Measurements from ENCODE around the gene RAPGEFL1. TPM values are rescaled to one million over a fixed set of nuclear protein-coding genes. Genes with fewer than 3 reads are reported as not detected.

The RAPGEFL1 gene
- total and polyA plus RNA-seq, 10 of the 15 experiments (the other 5 are each of a cell fraction or from before 2014, with no cell fraction given) = 0.13 to 3.2 (median 1.5) TPM

DNA sequence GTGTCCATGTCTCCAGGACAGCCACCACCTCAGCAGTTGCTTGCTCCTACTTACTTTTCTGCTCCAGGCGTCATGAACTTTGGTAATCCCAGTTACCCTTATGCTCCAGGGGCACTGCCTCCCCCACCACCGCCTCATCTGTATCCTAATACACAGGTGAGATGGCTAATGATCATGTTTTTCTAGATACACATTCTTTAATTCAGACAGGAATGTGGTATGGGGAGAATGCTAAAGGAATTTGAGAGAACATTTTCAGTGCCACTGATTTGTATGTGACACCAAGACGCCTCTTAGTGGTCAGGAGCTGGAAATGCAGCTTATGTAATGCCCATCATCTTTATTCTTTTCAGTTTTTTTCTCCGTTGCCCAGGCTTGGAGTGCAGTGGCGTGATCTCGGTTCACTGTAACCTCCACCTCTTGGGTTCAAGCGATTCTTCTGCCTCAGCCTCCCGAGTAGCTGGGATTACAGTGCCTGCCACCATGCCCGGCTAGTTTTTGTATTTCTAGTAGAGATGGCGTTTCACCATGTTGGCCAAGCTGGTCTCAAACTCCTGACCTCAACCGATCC is 8.9 kb upstream of the RAPGEFL1 start (continued):
- TF ChIP-seq ZBED1 (IDR thresholded peaks at IDR 0.05; ENCODE audit: borderline replicate concordance) = no peak
- no peak for TF ChIP-seq NRF1 (conservative IDR thresholded peaks at IDR 0.05; ENCODE audit: low read depth, low read length)
- peak; percentile 80 for TF ChIP-seq RAD21 (IDR thresholded peaks at IDR 0.05; ENCODE audit: insufficient read depth, low read depth, low read length)
- TF ChIP-seq NFXL1 (IDR thresholded peaks at IDR 0.05; ENCODE audit: borderline replicate concordance) = no peak
- no peak for TF ChIP-seq RFX5 (IDR thresholded peaks at IDR 0.05; ENCODE audit: low read depth, low read length)
- no peak for TF ChIP-seq CBFB (IDR thresholded peaks at IDR 0.05; ENCODE audit: low read depth)
- no peak for TF ChIP-seq HCFC1 (IDR thresholded peaks at IDR 0.05; ENCODE audit: low read length)
- peak; percentile 47; the same call in 1 of the 2 replicates for TF ChIP-seq ATF7 (IDR thresholded peaks at IDR 0.05; ENCODE audit: low read depth)
- TF ChIP-seq, protein P1, sequence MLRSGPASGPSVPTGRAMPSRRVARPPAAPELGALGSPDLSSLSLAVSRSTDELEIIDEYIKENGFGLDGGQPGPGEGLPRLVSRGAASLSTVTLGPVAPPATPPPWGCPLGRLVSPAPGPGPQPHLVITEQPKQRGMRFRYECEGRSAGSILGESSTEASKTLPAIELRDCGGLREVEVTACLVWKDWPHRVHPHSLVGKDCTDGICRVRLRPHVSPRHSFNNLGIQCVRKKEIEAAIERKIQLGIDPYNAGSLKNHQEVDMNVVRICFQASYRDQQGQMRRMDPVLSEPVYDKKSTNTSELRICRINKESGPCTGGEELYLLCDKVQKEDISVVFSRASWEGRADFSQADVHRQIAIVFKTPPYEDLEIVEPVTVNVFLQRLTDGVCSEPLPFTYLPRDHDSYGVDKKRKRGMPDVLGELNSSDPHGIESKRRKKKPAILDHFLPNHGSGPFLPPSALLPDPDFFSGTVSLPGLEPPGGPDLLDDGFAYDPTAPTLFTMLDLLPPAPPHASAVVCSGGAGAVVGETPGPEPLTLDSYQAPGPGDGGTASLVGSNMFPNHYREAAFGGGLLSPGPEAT (IDR thresholded peaks at IDR 0.05; ENCODE audit: low read depth) = no peak
- TF ChIP-seq MXI1 (IDR thresholded peaks at IDR 0.05; ENCODE audit: low read depth, low read length) = no peak
- TF ChIP-seq SRF (IDR thresholded peaks at IDR 0.05; ENCODE audit: low read depth in 2 of 2, low read length in 2 of 2) = no peak
- no peak for TF ChIP-seq PML (IDR thresholded peaks at IDR 0.05; ENCODE audit: low read length)
- TF ChIP-seq ETV6 (conservative IDR thresholded peaks at IDR 0.05 in 1 of 2, IDR thresholded peaks at IDR 0.05 in 1 of 2; ENCODE audit: borderline replicate concordance in 1 of 2, low read depth in 1 of 2) = no peak
- no peak for TF ChIP-seq EP300 (IDR thresholded peaks at IDR 0.05; ENCODE audit: borderline replicate concordance in 1 of 2, control insufficient read depth in 1 of 2, low read depth in 2 of 2, low read length in 2 of 2)
- TF ChIP-seq, protein P2, sequence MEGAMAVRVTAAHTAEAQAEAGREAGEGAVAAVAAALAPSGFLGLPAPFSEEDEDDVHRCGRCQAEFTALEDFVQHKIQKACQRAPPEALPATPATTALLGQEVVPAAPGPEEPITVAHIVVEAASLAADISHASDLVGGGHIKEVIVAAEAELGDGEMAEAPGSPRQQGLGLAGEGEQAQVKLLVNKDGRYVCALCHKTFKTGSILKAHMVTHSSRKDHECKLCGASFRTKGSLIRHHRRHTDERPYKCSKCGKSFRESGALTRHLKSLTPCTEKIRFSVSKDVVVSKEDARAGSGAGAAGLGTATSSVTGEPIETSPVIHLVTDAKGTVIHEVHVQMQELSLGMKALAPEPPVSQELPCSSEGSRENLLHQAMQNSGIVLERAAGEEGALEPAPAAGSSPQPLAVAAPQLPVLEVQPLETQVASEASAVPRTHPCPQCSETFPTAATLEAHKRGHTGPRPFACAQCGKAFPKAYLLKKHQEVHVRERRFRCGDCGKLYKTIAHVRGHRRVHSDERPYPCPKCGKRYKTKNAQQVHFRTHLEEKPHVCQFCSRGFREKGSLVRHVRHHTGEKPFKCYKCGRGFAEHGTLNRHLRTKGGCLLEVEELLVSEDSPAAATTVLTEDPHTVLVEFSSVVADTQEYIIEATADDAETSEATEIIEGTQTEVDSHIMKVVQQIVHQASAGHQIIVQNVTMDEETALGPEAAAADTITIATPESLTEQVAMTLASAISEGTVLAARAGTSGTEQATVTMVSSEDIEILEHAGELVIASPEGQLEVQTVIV (IDR thresholded peaks at IDR 0.05; ENCODE audit: borderline replicate concordance, partially characterized antibody) = no peak
- TF ChIP-seq EGR1 (IDR thresholded peaks at IDR 0.05; ENCODE audit: borderline replicate concordance in 1 of 2, low read depth in 2 of 2, low read length in 2 of 2) = no peak
- TF ChIP-seq SMC3 (IDR thresholded peaks at IDR 0.05; ENCODE audit: borderline replicate concordance, low read length) = peak; percentile 83
- TF ChIP-seq, protein P3, sequence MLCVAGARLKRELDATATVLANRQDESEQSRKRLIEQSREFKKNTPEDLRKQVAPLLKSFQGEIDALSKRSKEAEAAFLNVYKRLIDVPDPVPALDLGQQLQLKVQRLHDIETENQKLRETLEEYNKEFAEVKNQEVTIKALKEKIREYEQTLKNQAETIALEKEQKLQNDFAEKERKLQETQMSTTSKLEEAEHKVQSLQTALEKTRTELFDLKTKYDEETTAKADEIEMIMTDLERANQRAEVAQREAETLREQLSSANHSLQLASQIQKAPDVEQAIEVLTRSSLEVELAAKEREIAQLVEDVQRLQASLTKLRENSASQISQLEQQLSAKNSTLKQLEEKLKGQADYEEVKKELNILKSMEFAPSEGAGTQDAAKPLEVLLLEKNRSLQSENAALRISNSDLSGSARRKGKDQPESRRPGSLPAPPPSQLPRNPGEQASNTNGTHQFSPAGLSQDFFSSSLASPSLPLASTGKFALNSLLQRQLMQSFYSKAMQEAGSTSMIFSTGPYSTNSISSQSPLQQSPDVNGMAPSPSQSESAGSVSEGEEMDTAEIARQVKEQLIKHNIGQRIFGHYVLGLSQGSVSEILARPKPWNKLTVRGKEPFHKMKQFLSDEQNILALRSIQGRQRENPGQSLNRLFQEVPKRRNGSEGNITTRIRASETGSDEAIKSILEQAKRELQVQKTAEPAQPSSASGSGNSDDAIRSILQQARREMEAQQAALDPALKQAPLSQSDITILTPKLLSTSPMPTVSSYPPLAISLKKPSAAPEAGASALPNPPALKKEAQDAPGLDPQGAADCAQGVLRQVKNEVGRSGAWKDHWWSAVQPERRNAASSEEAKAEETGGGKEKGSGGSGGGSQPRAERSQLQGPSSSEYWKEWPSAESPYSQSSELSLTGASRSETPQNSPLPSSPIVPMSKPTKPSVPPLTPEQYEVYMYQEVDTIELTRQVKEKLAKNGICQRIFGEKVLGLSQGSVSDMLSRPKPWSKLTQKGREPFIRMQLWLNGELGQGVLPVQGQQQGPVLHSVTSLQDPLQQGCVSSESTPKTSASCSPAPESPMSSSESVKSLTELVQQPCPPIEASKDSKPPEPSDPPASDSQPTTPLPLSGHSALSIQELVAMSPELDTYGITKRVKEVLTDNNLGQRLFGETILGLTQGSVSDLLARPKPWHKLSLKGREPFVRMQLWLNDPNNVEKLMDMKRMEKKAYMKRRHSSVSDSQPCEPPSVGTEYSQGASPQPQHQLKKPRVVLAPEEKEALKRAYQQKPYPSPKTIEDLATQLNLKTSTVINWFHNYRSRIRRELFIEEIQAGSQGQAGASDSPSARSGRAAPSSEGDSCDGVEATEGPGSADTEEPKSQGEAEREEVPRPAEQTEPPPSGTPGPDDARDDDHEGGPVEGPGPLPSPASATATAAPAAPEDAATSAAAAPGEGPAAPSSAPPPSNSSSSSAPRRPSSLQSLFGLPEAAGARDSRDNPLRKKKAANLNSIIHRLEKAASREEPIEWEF (IDR thresholded peaks at IDR 0.05; ENCODE audit: insufficient replicate concordance, low read depth, low read length) = no peak
- TF ChIP-seq BACH1 (IDR thresholded peaks at IDR 0.05; ENCODE audit: borderline replicate concordance) = no peak
